CD14-positive monocyte (primary cell): ENCODE data around the gene ERMARD. TPM values are rescaled to one million over a fixed set of nuclear protein-coding genes. Genes with fewer than 3 reads are reported as not detected.

Experiments used
- DNase-seq, 3 donors: peaks; one replicate each; pipeline ENCODE4 v3.0.0-alpha.2; 2011 to 2022
- H2AFZ ChIP-seq: 2 replicates; pipeline ENCODE4 v1.6.0; 2012; ENCODE audit warnings: mild to moderate bottlenecking, low read depth, low read length, inconsistent platforms; ENCODE audit not compliant: insufficient read depth, poor library complexity, severe bottlenecking
- H3K27ac ChIP-seq, 2 donors: 1 replicate in 1 of 2; 2 replicates in 1 of 2; pipeline ENCODE4 v1.5.1; 2012 to 2013; ENCODE audit warnings: low read length in 2 of 2, control low read depth in 1 of 2, inconsistent platforms in 1 of 2, low read depth in 1 of 2, mild to moderate bottlenecking in 1 of 2
- H3K27me3 ChIP-seq, 2 donors: one replicate each; pipeline versions ENCODE4 v1.6.0 to v1.6.1; 2011 to 2013; ENCODE audit warnings: low read length in 2 of 2; ENCODE audit not compliant: control insufficient read depth in 2 of 2, insufficient read depth in 2 of 2
- H3K36me3 ChIP-seq, 2 donors: replicated peaks in 1 of 2; 1 replicate in 1 of 2; 2 replicates in 1 of 2; pipeline versions ENCODE4 v1.5.1 to v1.6.1; 2012 to 2013; ENCODE audit warnings: low read length in 2 of 2, control low read depth in 1 of 2, inconsistent platforms in 1 of 2, mild to moderate bottlenecking in 1 of 2; ENCODE audit not compliant: insufficient read depth in 2 of 2, control insufficient read depth in 1 of 2
- H3K4me1 ChIP-seq, 2 donors: 1 replicate in 1 of 2; 2 replicates in 1 of 2; pipeline versions ENCODE4 v1.5.1 to v1.6.1; 2012 to 2013; ENCODE audit warnings: low read length in 2 of 2, control low read depth in 1 of 2, inconsistent platforms in 1 of 2, mild to moderate bottlenecking in 1 of 2, moderate library complexity in 1 of 2; ENCODE audit not compliant: insufficient read depth in 2 of 2, control insufficient read depth in 1 of 2
- H3K4me2 ChIP-seq: replicated peaks from 2 replicates; pipeline ENCODE3; 2012; ENCODE audit warnings: low read length, moderate library complexity, mild to moderate bottlenecking; ENCODE audit not compliant: poor library complexity, severe bottlenecking; ENCODE audit errors: extremely low read depth
- H3K4me3 ChIP-seq, 3 experiments: fragments of 200-600 bp in 1 of 3; sonication (generic) in 1 of 3; replicated peaks in 1 of 3; 1 replicate in 2 of 3; 2 replicates in 1 of 3; pipeline ENCODE4 v1.5.1; 2011 to 2013; ENCODE audit warnings: low read length in 3 of 3, mild to moderate bottlenecking in 3 of 3, control low read depth in 2 of 3, low read depth in 2 of 3, inconsistent platforms in 1 of 3, moderate library complexity in 1 of 3
- H3K79me2 ChIP-seq: 2 replicates; pipeline ENCODE4 v1.6.0; 2012; ENCODE audit warnings: mild to moderate bottlenecking, control low read depth, inconsistent platforms, low read length, moderate library complexity; ENCODE audit not compliant: insufficient read depth
- H3K9ac ChIP-seq: 2 replicates; pipeline ENCODE4 v1.6.0; 2017; ENCODE audit warnings: low read length, mild to moderate bottlenecking; ENCODE audit not compliant: insufficient read depth, poor library complexity, severe bottlenecking
- H3K9me3 ChIP-seq, 2 donors: replicated peaks in 1 of 2; 1 replicate in 1 of 2; 2 replicates in 1 of 2; pipeline versions ENCODE4 v1.5.1 to v1.6.1; 2012 to 2013; ENCODE audit warnings: low read length in 2 of 2, control low read depth in 1 of 2; ENCODE audit not compliant: control insufficient read depth in 1 of 2, insufficient read depth in 1 of 2
- H4K20me1 ChIP-seq: 2 replicates; pipeline ENCODE4 v1.6.0; 2012; ENCODE audit warnings: mild to moderate bottlenecking, low read length, control low read depth, moderate library complexity; ENCODE audit not compliant: insufficient read depth
- H3K27ac Mint-ChIP-seq, 7 donors: one replicate each; pipeline ENCODE4 v1.8.0; 2020; ENCODE audit warnings: mild to moderate bottlenecking in 7 of 7, mixed read lengths in 7 of 7, moderate library complexity in 6 of 7, inconsistent platforms in 2 of 7
- H3K27me3 Mint-ChIP-seq, 3 donors: one replicate each; pipeline ENCODE4 v1.8.0; 2021 to 2022; ENCODE audit warnings: low read depth in 3 of 3, mild to moderate bottlenecking in 3 of 3, mixed read lengths in 3 of 3, moderate library complexity in 3 of 3, inconsistent platforms in 1 of 3
- H3K36me3 Mint-ChIP-seq, 2 donors: one replicate each; pipeline ENCODE4 v1.8.0; 2020; ENCODE audit warnings: mixed read lengths in 2 of 2, inconsistent platforms in 1 of 2, mild to moderate bottlenecking in 1 of 2
- H3K4me1 Mint-ChIP-seq: one replicate; pipeline ENCODE4 v1.8.0; 2020; ENCODE audit warnings: mild to moderate bottlenecking, mixed read lengths
- H3K4me3 Mint-ChIP-seq, 2 donors: one replicate each; pipeline ENCODE4 v1.8.0; 2020; ENCODE audit warnings: mild to moderate bottlenecking in 2 of 2, mixed read lengths in 2 of 2, moderate library complexity in 1 of 2
- H3K9me3 Mint-ChIP-seq, 7 donors: one replicate each; pipeline ENCODE4 v1.8.0; 2020 to 2022; ENCODE audit warnings: mixed read lengths in 7 of 7, mild to moderate bottlenecking in 6 of 7, moderate library complexity in 6 of 7, inconsistent platforms in 2 of 7
- WGBS: methylation state at CpG from one replicate; pipeline ENCODE4 v1.1.5; 2013; ENCODE audit warnings: missing lambda C conversion rate; ENCODE audit not compliant: insufficient coverage; 5-methylcytosine and 5-hydroxymethylcytosine counted together
- intact Hi-C, 2 donors: fragments of 100-400 bp; cut with micrococcal nuclease; formaldehyde crosslinking; loops; one replicate each; pipeline versions ENCODE4 v1.15.0 to v1.15.1; 2023
- polyA minus RNA-seq: library from RNA; depleted of rRNA, polyadenylated mRNA; stranded (reverse); fragments of >200 nt; gene quantifications from 2 replicates; pipeline ENCODE4 v1.2.3, GENCODE V29; 2012
- polyA plus RNA-seq, 3 donors: library from polyadenylated mRNA; depleted of rRNA in 1 of 3; unstranded in 2 of 3; stranded (reverse) in 1 of 3; fragments of 300-500 nt in 2 of 3; fragments of >200 nt in 1 of 3; fragmentation: Illumina TruSeq in 2 of 3; gene quantifications; 1 replicate in 2 of 3; 2 replicates in 1 of 3; pipeline ENCODE4 v1.2.3, GENCODE V29; 2012 to 2021
- total RNA-seq, 12 experiments: library from RNA in 1 of 12; stranded (reverse) in 1 of 12; fragments of 120-200 nt in 1 of 12; gene quantifications; one replicate each; pipeline ENCODE4 v1.2.4 and lab custom pipeline; 2013 to 2026; ENCODE audit warnings: mixed read lengths in 6 of 12, inconsistent platforms in 1 of 12
- TF ChIP-seq, protein P1 (sequence below): fragments of 200-600 bp; IDR thresholded peaks from one replicate; pipeline ENCODE4 v1.8.0; 2022; ENCODE audit warnings: antibody characterized with exemption, mild to moderate bottlenecking

The ERMARD gene
- total RNA-seq (2013), result 17.8 TPM
- polyA plus RNA-seq, result 10 to 100 TPM; 10.6 to 33.0 (median 11.2) TPM
- 4.8 and 5.5 TPM in 2 replicates for polyA minus RNA-seq
- total RNA-seq (lab: John Stamatoyannopoulos, UW), result 2.7 to 13.4 (median 8.3) reads per million in 11 experiments

DNA sequence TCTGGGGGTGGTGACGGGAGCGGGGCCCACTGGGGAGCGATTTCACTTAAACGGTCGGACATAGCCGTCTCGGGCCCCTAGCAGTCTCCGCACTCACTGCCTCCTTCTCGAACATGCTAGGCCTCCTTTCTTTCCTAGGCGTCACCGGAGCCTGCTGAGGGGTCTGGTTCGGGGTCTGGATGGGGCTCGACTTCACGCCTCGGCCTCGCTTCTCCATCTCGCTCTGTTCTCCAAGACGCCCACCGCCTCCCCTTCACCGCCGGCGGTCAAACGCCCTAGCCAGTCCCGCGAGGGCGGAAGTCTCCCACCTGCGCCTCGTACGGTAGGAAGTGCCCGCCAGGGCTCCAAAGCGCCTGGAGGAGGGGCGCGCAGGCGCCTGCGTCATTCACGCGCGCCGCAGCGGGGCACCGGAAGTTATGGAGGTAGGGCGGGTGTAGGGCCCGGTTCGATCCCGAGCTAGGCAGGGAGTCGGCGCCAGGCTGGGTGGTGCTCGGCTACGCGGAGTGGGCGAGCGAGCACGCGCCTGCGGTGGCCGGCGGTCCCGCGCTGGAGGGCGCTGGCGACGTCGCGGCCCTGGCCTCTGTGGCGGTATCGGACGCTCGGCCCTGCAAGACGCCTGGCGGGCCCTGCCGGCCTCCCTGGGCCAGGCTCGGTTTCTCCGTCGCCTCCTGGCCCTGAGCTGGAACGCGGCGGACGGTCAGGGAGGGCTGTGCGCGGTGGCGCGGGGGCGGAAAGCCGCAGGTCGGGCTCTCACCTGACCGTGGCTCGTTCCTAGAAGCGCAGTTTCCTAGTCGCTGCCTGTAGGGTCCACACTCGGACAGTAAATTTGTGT lies at the start of gene ERMARD, which contains the start of gene DYNLT2:
ERMARD (plus strand) TSS at position 381 of the 832 bp plus-strand sequence; CDS start at position 417, 36 bp downstream.
DYNLT2 (minus strand) TSS at position 331 of the 832 bp plus-strand sequence; CDS start at position 217, 114 bp downstream.
- intact Hi-C loops, result loop anchor here (2.0 to 5.0 kb wide), 3 partner anchors 49 to 803 kb away; partner anchors contain the start of genes C6orf120 (in 2 of the 2), TBP (in 2 of the 2) and WDR27 (in 2 of the 2)
- peak within 1 kb of the TSS; percentile 51 to 95 (median 84) for H3K4me3 ChIP-seq
- Mint-ChIP-seq H3K4me3 (peak within 1 kb of the TSS; percentile 94 to 99), H3K36me3 (peaks cover 4 to 5% of the 10 kb centered on the region in 2 donors), H3K4me1 (peaks cover 26% of the 10 kb centered on the region), H3K27ac (peak within 1 kb of the TSS; percentile 97 to 100 (median 98)), H3K9me3 (peaks cover 0 to 4% (median 2%) of the 10 kb centered on the region in 7 donors), H3K27me3 (peaks cover 0 to 3% (median 0%) of the 10 kb centered on the region in 3 donors)
- peaks cover 19% of the 10 kb centered on the region for H3K79me2 ChIP-seq
- H2AFZ ChIP-seq, result peak within 1 kb of the TSS; percentile 87
- peak within 1 kb of the TSS; percentile 98 for H3K9ac ChIP-seq
- peaks cover 0 to 4% of the 10 kb centered on the region in 2 donors for H3K36me3 ChIP-seq
- under 1% methylated on average over 86 of the region's 90 CpGs for WGBS
- peaks cover 17 to 18% of the 10 kb centered on the region in 2 donors for H3K4me1 ChIP-seq
- H3K27me3 ChIP-seq, result no peaks in the 10 kb centered on the region
- H3K27ac ChIP-seq, result peak within 1 kb of the TSS; percentile 87 to 94
- DNase-seq, result peak; percentile 88 to 92 (median 92)
- H3K4me2 ChIP-seq, result peak within 1 kb of the TSS; percentile 81
- H4K20me1 ChIP-seq, result no peaks in the 10 kb centered on the region
- TF ChIP-seq, protein P1, sequence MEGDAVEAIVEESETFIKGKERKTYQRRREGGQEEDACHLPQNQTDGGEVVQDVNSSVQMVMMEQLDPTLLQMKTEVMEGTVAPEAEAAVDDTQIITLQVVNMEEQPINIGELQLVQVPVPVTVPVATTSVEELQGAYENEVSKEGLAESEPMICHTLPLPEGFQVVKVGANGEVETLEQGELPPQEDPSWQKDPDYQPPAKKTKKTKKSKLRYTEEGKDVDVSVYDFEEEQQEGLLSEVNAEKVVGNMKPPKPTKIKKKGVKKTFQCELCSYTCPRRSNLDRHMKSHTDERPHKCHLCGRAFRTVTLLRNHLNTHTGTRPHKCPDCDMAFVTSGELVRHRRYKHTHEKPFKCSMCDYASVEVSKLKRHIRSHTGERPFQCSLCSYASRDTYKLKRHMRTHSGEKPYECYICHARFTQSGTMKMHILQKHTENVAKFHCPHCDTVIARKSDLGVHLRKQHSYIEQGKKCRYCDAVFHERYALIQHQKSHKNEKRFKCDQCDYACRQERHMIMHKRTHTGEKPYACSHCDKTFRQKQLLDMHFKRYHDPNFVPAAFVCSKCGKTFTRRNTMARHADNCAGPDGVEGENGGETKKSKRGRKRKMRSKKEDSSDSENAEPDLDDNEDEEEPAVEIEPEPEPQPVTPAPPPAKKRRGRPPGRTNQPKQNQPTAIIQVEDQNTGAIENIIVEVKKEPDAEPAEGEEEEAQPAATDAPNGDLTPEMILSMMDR, result peak; percentile 21
- H3K9me3 ChIP-seq, result no peaks in the 10 kb centered on the region
